Tibial nerve (tissue), 4 donors: Measurements from ENCODE around the gene KCNQ1. TPM values are rescaled to one million over a fixed set of nuclear protein-coding genes. Genes with fewer than 3 reads are reported as not detected.

Experiments used
- DNase-seq, 2 donors: peaks; one replicate each; pipeline ENCODE4 v3.0.0-alpha.2; 2019; ENCODE audit warnings: low spot score in 2 of 2
- H3K27ac ChIP-seq, 4 donors: fragments of 200-600 bp; sonication (generic) in 3 of 4; one replicate each; pipeline ENCODE4 v1.5.1; 2017 to 2019; ENCODE audit warnings: mild to moderate bottlenecking in 1 of 4
- H3K27me3 ChIP-seq, 2 donors: fragments of 200-600 bp; sonication (generic) in 1 of 2; one replicate each; pipeline versions ENCODE4 v1.5.1 to v1.6.0; 2017 to 2019
- H3K36me3 ChIP-seq, 3 donors: fragments of 200-600 bp; sonication (generic); one replicate each; pipeline ENCODE4 v1.5.1; 2018 to 2019
- H3K4me1 ChIP-seq, 4 donors: fragments of 200-600 bp; sonication (generic) in 3 of 4; one replicate each; pipeline ENCODE4 v1.5.1; 2017 to 2019
- H3K4me3 ChIP-seq, 4 donors: fragments of 200-600 bp; sonication (generic) in 3 of 4; one replicate each; pipeline ENCODE4 v1.5.1; 2017 to 2019; ENCODE audit warnings: mild to moderate bottlenecking in 1 of 4, moderate library complexity in 1 of 4
- H3K9me3 ChIP-seq, 4 donors: fragments of 200-600 bp; sonication (generic) in 3 of 4; one replicate each; pipeline ENCODE4 v1.5.1; 2017 to 2019
- EP300 ChIP-seq, 2 donors: sonication (generic); formaldehyde crosslinking; IDR thresholded peaks; one replicate each; pipeline ENCODE4 v1.6.1; 2017; ENCODE audit warnings: antibody characterized with exemption in 2 of 2, mild to moderate bottlenecking in 1 of 2
- POLR2A ChIP-seq, 2 donors: fragments of 450-650 bp; IDR thresholded peaks; one replicate each; pipeline ENCODE4 v1.6.1; 2017; ENCODE audit warnings: antibody characterized with exemption in 2 of 2, mild to moderate bottlenecking in 2 of 2, moderate library complexity in 2 of 2
- WGBS, 2 donors: methylation state at CpG; one replicate each; pipeline ENCODE4 v1.1.5; 2018; 5-methylcytosine and 5-hydroxymethylcytosine counted together
- total RNA-seq, 4 donors: library from RNA; depleted of rRNA; stranded (reverse); fragments of >200 nt; gene quantifications; one replicate each; pipeline ENCODE4 v1.1.0, GENCODE V29; 2016
- TF ChIP-seq, protein P1 (sequence below), 5 experiments: fragments of 200-600 bp in 3 of 5; fragments of 450-650 bp in 2 of 5; sonication (generic) in 3 of 5; IDR thresholded peaks; one replicate each; pipeline ENCODE4 v1.5.1; 2016 to 2019; ENCODE audit warnings: antibody characterized with exemption in 5 of 5, mild to moderate bottlenecking in 3 of 5, moderate library complexity in 2 of 5

KCNQ1 gene
- total RNA-seq, 4 donors from 2014 or later = 3.5 to 11.4 (median 7.5) TPM

DNA sequence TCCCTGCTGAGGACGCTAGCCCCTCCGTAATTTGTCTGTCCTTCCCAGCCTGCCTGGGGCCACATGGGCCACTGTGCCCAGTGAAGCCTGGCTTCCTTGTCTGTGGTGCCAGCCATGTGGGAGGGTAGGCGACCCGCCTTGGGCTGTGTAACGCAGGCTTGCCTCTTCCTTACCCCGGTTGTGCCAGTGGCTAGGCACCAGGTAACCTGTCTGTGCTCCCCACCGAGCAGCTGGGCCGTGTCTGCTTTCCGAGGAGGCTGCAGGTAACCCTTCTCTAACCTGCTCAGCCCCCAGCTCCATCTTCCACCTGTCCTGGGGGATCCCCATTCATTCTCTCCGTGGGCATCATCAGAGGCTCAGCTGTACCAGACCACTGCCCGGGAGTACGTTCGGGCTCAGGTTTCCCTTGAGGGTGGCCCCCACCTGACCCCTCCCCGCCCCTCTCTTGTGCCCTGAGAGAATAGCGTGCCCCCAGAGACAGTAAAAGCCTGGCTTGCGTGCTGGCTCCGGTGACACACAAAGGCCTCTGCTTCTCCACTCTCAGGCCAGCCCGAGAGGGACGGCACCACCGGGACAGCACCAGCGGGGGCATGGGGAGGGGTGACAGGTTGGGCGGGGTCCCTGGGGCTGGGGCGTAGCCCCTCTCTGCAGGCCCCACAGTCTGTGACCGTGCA is 361.7 kb downstream of the KCNQ1 start:
- no peaks in the 10 kb centered on the region for H3K36me3 ChIP-seq
- WGBS, 2 donors = 74% methylated on average over 22 to 24 of the region's 24 CpGs
- H3K9me3 ChIP-seq = peaks cover 0 to 4% (median 0%) of the 10 kb centered on the region in 4 donors
- peak in 1 of 2 donors; percentile 12 for DNase-seq
- H3K4me3 ChIP-seq = no peak overlapping the region
- peak overlapping the region; percentile 46 to 80 (median 66) for H3K27ac ChIP-seq
- H3K27me3 ChIP-seq = no peaks in the 10 kb centered on the region
- H3K4me1 ChIP-seq = peaks cover 0 to 53% (median 17%) of the 10 kb centered on the region in 4 donors
- TF ChIP-seq, protein P1, sequence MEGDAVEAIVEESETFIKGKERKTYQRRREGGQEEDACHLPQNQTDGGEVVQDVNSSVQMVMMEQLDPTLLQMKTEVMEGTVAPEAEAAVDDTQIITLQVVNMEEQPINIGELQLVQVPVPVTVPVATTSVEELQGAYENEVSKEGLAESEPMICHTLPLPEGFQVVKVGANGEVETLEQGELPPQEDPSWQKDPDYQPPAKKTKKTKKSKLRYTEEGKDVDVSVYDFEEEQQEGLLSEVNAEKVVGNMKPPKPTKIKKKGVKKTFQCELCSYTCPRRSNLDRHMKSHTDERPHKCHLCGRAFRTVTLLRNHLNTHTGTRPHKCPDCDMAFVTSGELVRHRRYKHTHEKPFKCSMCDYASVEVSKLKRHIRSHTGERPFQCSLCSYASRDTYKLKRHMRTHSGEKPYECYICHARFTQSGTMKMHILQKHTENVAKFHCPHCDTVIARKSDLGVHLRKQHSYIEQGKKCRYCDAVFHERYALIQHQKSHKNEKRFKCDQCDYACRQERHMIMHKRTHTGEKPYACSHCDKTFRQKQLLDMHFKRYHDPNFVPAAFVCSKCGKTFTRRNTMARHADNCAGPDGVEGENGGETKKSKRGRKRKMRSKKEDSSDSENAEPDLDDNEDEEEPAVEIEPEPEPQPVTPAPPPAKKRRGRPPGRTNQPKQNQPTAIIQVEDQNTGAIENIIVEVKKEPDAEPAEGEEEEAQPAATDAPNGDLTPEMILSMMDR (IDR thresholded peaks at IDR 0.05) = no peak
- TF ChIP-seq POLR2A (IDR thresholded peaks at IDR 0.05) (no peak), EP300 (IDR thresholded peaks at IDR 0.05) (no peak)

DNA sequence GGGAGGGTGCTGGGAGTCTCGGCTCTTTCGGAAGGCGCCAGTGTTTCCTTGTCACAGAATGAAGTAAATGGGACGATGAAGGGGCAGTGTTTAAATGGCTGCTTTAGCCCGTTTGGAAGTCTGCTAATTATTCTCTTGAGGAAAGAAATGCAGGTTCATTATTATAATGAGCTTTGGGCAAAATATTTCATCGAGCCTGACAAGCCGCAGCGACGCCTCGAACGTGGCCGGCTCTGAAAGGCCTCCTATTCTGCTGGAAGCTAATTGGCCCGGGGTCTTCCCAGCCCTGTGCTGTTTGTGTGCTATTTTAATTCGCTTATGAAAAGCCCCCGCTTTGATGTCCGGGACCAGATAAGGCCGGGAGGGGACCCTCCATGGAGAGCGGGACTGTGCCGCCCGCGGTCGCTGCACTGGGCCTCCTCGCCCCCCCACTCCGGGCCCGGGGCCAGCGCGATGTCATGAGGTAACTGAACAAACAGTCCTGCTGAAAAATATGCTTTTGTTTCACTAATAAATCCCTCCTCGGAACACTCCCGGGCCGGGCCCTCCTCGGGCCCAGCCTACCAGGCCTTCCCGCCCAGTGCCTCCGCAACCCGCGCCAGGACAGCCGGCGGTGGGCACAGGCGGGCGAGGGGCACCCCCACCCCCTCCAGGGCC is 362.3 kb downstream of the KCNQ1 start:
- Histone ChIP-seq H3K27ac (peak overlapping the region; percentile 32 to 80 (median 70)), H3K4me3 (peak overlapping the region in 2 of 4 donors; percentile 14 to 22)

DNA sequence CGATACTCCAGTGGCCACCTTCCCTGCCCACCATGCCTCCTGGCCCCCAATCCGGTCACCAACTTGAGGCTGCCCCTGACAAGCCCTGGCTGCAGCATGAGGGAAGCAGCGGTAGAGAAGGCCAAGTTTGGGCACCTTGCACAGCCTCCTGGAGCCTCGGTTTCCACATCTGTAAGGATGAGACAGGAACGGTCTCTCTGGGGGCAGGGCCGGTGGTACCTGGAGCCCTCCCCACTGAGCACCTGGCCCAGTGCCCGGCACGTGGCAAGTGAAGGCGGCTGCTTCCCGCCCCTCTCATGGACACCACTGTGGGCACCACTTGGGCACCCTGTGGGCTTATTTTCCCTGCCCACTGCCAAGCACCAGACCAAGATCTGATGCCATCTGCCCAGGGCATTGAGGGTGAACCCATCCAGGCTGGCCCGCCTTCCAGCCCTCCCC is 363.0 kb downstream of the KCNQ1 start:
- H3K9me3 ChIP-seq = peaks cover 0 to 4% (median 0%) of the 10 kb centered on the region in 4 donors
- TF ChIP-seq POLR2A (IDR thresholded peaks at IDR 0.05) = no peak
- TF ChIP-seq, protein P1 (IDR thresholded peaks at IDR 0.05) = no peak
- no peak for TF ChIP-seq EP300 (IDR thresholded peaks at IDR 0.05)
- H3K36me3 ChIP-seq = no peaks in the 10 kb centered on the region
- no peaks in the 10 kb centered on the region for H3K27me3 ChIP-seq
- H3K27ac ChIP-seq = peak overlapping the region; percentile 32 to 80 (median 70)
- WGBS, 2 donors = 74 to 76% methylated on average over 11 of the region's 11 CpGs
- peak in 1 of 2 donors; percentile 12 for DNase-seq
- H3K4me1 ChIP-seq = peaks cover 0 to 58% (median 26%) of the 10 kb centered on the region in 4 donors
- peak overlapping the region in 1 of 4 donors; percentile 22 for H3K4me3 ChIP-seq

More for the DNA sequence above, 362.3 kb downstream of the KCNQ1 start:
- peak; percentile 73 to 85 for DNase-seq
- no peaks in the 10 kb centered on the region for H3K36me3 ChIP-seq
- TF ChIP-seq, protein P1 (IDR thresholded peaks at IDR 0.05) = no peak
- TF ChIP-seq EP300 (IDR thresholded peaks at IDR 0.05) = peak in 1 of 2 donors; percentile 67
- H3K9me3 ChIP-seq = peaks cover 0 to 4% (median 0%) of the 10 kb centered on the region in 4 donors
- H3K27me3 ChIP-seq = no peaks in the 10 kb centered on the region
- WGBS, 2 donors = 27 to 33% methylated on average over 38 to 39 of the region's 39 CpGs
- H3K4me1 ChIP-seq = peaks cover 0 to 57% (median 22%) of the 10 kb centered on the region in 4 donors

DNA sequence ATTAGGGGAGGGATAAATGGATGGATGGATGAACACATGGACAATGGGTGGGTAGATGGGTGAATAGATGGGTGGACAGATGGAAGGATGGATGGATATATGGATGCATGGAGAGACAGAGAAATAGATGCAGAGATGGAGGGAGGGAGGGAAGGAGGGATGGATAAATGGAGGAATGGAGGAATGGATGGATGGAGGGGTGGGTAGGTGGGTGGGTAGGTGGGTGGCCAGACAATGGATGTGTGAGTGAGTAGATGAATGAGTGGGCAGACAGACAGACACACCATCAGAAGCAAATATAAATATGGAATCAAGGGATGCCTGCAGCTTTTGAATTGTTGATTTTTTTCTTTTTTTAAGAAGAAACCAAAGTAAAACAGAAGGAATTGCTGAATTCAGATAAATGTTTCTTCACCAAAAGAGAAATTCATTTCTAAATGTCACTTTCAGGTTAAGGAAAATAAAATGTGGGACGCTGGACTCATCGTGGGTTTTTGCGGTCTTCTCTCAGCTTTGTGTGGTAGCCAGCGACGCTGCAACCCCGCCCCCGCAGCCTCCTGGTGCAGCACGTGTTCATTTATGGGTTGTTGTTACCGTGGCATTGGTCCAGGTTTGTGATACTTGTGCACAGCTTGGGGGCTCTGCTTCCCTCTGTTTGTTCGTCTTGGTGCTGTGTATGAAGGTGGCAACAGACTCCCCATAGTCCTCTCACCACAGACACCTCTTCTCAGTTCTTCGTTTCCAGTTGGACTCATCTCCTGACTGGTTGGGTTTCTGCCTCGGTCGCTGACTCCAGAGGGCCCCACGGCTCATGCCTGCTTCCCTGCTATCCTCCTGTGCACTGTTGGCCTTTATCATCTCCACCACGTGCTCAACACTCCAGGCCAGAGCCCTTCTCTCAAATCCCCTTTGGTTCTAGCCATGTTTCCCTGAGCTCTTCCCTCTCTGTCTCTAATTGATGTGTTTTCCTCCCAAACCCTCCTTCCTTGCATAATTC is 364.3 kb downstream of the KCNQ1 start:
- H3K9me3 ChIP-seq = peaks cover 0 to 4% (median 0%) of the 10 kb centered on the region in 4 donors
- no peak overlapping the region for H3K27ac ChIP-seq
- peak in 1 of 2 donors; percentile 13 for DNase-seq
- TF ChIP-seq EP300 (IDR thresholded peaks at IDR 0.05) (no peak), POLR2A (IDR thresholded peaks at IDR 0.05) (no peak)
- TF ChIP-seq, protein P1 (IDR thresholded peaks at IDR 0.05) = no peak
- no peak overlapping the region for H3K4me3 ChIP-seq
- H3K4me1 ChIP-seq = peaks cover 0 to 64% (median 26%) of the 10 kb centered on the region in 4 donors
- no peaks in the 10 kb centered on the region for H3K27me3 ChIP-seq
- H3K36me3 ChIP-seq = no peaks in the 10 kb centered on the region
- WGBS, 2 donors = 75 to 77% methylated on average over 15 of the region's 15 CpGs
